CD4-positive, alpha-beta T cell treated with Interferon alpha-2 for 1 hour (primary cell): Measurements from ENCODE around the gene IKZF2.
"Not testable (repeated sequence)": the region's sequence is repeated elsewhere in the genome, so short reads cannot be mapped to it uniquely, and the experiment has no call there.

ENCODE experiments used
- DNase-seq, 2 donors: peaks; one replicate each; pipeline ENCODE4 v3.0.0-alpha.2; 2020 to 2022

The IKZF2 gene

GRCh38 chr2:213022987-213023386, 128.4 kb downstream of the IKZF2 start:
- no peak for DNase-seq

- DNase-seq = no peak
Measured at GRCh38 chr2:213021971-213022899, 129.2 kb downstream of the IKZF2 start.

GRCh38 chr2:213020913-213021312, 130.5 kb downstream of the IKZF2 start:
- DNase-seq = not testable (repeated sequence)

DNA sequence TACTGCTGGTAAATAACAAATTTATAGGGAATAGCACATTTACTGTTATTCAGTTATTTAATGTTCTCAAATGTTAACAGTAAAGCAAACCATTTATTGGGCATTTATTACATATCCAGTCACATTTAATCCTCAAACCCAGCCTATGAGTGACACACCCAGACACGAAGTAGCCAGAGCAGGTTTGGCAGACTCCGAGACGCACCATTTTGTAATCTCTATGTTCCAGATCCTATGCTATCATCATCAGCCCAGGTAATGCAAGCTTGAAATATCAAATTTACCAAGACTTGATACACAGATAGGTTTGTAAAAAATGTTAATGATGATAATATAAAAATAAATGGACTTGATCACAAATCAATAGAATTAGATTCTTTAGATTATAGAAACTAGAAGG, 131.1 kb downstream of the IKZF2 start:
- DNase-seq = no peak

DNA sequence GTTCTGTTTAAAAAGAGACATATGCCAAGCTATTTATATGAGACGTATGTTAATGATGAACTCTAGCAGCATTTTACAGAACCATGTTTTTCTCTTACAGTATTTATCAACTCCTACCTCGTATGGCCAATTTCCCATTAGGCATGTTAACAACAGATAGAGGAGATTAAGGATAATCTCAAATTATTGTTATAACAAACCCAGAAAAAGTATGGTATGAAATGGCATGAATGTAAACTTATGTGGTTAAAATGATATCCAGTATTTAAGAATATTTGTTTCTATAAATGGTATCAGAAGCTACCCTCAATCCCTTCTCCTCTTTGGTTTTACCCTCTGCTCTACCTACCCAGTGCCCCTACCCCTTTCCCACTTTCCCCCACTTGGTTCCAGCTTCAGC, 132.0 kb downstream of the IKZF2 start:
- DNase-seq = no peak

DNA sequence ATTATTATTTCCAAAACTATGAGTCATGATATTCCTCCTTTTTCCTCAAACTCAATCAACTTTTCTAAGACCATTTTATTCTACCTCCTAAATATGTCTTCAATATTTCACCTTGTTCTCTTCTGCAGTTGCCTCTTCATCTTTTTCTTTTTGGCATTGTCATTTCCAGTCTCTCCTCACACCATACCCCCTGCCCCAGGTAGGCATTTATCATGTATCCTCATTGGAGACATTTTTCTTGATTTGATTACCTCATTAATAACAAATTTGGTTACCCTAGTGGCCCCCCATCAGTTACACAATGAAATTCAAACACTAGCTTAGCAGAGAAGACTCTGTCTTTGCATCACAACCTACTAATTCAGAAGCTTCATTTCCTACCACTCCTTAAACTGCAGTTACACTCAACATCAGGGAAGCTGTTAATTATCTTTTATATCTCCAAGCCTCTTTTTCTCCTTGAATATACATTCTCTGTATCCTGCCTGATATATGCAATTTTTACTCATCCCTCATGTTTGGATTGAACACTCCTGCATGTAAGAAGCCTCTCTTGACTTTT, 133.0 kb downstream of the IKZF2 start:
- no peak for DNase-seq

DNA sequence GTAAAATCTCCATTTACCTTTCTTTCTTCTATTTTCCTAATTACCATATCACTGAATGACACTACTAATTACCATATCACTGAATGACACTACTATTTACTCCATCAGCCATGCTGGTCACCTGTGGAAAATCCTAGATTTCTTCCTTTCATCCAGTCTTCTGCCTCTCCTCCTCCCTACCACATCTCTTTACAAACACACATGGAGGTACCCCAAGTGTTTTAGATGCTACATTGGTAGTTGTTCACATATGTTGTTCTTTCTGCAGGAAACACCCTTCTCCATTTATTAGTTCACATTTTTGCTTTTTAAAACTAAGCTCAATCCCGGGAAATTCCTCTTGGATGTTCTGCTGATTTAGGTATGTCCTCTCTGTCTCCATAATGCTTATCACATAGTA, 134.0 kb downstream of the IKZF2 start:
- no peak for DNase-seq

DNA sequence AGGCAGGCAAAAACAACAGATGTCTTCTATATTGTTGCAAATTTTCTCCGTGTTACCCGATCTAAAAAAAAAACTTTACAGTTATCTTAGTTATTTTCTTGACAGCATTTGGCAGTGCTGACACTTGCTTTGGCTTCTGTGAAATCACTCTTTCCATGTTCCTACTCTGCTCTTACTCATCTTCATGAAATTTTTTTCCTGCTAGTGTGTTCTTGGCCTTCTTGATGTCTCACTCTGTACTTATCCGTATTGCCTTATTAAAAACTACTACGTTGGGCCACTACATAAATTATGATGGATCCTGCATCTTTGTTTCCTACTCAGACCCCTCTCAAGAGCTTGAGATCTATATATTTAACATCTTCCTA, 134.4 kb downstream of the IKZF2 start:
- DNase-seq = no peak

GRCh38 chr2:213016166-213016983, 135.0 kb downstream of the IKZF2 start:
- no peak for DNase-seq

GRCh38 chr2:213015387-213016165, 135.8 kb downstream of the IKZF2 start:
- DNase-seq = peak in 1 of 2 donors; percentile 52

- no peak for DNase-seq
Measured at GRCh38 chr2:213013979-213014378, 137.4 kb downstream of the IKZF2 start.

GRCh38 chr2:213011505-213011904, 139.9 kb downstream of the IKZF2 start:
- DNase-seq = no peak

GRCh38 chr2:213010106-213010779, 141.2 kb downstream of the IKZF2 start:
- no peak for DNase-seq

DNA sequence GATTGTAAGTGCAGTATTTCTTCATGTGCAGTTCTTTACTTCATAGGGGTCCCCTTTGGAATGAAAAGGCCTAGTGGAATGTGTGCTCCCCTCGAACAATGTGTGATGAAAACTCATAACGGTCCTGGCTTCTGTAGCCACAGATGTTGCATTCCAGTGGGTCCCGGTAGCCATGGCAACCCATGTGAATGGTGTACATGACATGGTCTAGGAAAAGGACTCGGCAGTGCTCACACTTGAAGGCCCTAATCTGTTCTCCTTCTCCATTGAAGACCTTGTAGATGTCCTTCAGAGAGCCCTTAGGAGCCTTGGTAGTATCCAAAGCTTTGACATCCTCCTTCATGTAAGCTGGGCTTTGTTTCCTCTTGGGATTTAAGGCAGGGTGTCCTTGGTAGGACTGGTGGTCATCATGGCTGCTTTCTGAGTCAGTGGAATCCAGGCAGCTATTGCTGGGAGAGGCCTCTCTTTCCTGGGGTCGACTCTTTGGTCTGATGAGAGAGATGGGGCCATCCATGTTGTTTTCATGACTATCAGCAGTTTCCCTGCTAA, 144.0 kb downstream of the IKZF2 start:
- DNase-seq = no peak

DNA sequence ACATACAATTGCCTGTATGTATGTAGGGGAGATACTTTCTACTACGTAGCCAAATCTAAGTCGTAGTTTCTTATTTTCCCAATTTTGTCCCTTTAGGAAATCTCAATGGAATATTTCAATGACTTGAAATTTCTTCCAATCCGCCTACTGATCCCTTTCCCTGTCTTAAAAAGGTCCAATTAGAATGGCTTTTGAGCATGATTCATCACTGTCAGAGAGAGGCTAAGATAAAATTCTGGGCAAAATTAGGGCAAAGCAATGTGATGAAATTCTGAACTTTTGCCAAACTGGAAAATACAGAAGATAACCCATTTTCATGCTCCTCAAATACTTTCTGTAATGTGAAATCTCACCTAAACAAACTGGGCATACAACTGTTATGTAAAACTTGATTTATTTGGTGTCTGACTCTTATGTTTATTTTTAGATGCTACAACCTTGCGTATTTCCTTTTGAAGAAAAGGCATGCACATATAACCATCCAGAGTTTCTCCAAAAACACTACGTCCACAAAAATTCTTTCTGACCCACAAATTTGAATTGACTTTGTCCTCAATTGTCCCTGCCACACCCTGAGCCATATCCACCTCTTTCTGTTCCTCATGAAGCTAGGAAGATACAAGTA, 147.1 kb downstream of the IKZF2 start:
- DNase-seq = no peak

GRCh38 chr2:213002383-213002782, 149.0 kb downstream of the IKZF2 start:
- DNase-seq = no peak

GRCh38 chr2:213001297-213001910, 150.0 kb downstream of the IKZF2 start:
- peak in 1 of 2 donors; percentile 27 for DNase-seq

DNA sequence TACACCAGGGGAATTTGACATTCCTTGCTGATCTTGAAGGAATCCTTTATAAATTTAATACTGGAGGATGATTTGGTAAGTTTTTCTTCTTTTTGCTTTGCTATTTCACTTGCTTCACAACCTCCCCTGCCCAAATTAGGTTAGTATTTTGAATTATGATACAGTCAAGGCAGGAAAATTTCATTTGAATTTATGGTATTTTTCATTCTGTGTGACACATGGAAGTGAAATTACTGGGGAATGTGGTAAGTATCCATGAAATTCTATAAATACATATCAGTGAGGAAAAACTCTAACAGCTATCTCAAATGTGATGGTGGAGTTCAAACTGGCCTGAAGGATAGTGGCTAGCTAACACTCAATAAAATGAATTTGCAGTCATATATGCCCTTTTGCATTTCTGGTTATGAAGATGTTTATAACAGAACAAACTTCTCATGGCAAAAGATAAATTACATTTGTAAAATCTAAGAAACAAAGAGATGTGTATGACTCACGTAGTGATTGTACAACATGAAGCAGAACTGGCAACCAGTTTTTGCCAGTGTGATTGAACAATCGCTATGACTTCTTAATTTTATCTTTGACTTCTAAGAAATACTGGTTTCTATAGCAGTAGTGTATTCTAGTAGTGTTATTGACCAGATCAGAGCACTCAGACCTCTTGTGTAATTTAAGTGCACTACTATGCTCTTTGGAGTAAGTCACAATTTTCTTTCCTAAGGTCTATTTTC, 152.6 kb downstream of the IKZF2 start:
- no peak for DNase-seq

GRCh38 chr2:212997526-212998020, 153.8 kb downstream of the IKZF2 start:
- no peak for DNase-seq

GRCh38 chr2:212995920-212996319, 155.5 kb downstream of the IKZF2 start:
- DNase-seq = no peak
